ENCODE results near the gene ADNP2.

ADNP2 gene

DNA sequence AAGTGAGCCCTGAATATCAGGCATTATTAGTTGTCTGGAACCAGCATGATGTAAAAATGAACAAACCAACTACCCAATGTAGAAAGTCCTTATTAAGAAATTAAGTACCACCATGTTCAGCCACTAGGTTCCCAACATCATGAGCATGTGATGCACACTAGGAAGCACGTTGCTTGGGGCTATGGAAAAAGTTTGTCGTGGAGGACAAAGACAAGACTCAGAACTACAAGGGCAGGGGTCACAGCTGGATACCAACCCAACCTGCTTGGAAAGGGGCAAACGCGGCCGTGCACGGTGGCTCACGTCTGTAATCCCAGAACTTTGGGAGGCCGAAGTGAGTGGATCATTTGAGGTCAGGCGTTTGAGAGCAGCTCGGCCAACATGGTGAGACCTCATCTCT lies 64.0 kb downstream of the ADNP2 start:
- DNase-seq = no peak

DNA sequence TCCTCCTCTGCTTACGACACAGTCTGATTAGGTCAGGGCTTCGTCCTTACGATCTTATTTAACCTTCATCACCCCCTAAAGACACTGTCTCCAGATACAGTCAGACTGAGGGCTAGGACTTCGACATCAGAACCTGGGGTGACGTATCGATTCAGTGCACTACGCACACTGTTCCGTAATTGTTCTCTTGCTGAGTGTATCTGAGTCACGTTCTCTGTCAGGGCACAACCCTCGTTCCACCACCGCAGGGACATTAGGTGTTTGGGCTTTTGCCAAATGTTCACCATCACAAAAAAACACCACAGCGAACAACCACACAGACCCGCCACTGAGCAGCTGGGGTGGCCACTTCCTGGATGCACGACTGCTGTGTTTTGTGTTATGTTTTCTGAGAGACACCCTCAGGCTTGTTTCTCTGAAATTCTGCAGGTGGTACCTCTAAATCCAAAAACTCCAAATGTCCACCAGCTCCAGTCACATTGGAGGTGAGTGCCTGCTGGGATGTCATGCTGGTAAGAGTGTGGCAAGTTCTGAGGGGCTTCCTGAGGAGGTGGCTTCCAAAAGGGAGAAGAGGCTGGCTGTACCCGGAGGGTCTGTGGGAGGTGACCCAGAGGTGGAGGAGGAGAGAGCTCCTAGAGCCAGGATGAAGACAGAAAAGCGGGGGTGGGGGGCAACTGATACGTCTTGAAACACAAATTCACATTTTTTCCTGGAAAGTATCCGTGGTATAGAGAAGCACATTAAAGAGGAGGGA lies 66.6 kb downstream of the ADNP2 start:
- peak in 1 of 2 experiments; percentile 15 for DNase-seq

DNA sequence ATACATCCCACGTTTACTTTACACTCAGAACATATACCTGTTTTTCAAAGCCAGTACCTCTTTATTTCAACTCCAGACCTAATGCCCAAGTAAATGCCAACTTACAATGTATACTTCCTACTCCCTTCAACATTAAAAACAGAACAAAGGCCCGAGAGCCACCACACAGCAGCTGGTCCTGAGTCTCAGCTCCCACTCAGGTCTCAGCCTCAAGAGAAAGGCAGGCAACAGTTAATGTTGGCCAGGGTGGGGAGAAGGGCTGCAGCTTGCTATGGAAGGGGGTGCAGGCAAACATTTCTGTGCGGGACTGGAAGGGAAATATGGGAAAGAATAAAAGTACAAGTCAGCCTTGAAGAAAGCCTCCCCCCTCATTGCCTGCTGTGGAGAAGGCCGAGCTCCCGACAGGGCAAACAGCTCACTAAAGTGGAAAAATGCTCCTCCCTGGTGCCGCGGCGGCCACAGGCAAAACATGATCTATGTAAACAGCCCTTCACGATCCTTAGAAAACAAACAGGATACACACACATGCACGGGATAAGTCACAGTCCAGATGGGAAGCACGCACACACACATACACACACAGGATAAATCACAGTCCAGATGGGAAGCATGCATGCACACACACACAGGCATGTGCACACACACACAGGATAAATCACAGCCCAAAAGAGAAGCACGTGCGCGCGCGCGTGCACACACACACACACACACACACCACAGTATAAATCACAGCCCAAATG lies 67.4 kb downstream of the ADNP2 start:
- DNase-seq = no peak

DNA sequence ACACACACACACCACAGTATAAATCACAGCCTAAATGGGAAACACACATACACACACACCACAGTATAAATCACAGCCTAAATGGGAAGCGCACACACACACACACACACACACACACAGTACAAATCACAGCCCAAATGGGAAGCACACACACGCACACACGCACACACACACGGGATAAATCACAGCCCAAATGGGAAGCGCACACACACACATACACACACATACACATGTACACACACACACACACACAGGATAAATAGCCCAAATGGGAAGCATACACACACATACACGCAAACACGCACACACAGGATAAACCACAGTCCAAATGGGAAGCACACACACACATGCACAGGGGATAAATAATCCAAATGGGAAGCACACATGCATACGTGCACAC lies 68.1 kb downstream of the ADNP2 start:
- DNase-seq = no peak

DNA sequence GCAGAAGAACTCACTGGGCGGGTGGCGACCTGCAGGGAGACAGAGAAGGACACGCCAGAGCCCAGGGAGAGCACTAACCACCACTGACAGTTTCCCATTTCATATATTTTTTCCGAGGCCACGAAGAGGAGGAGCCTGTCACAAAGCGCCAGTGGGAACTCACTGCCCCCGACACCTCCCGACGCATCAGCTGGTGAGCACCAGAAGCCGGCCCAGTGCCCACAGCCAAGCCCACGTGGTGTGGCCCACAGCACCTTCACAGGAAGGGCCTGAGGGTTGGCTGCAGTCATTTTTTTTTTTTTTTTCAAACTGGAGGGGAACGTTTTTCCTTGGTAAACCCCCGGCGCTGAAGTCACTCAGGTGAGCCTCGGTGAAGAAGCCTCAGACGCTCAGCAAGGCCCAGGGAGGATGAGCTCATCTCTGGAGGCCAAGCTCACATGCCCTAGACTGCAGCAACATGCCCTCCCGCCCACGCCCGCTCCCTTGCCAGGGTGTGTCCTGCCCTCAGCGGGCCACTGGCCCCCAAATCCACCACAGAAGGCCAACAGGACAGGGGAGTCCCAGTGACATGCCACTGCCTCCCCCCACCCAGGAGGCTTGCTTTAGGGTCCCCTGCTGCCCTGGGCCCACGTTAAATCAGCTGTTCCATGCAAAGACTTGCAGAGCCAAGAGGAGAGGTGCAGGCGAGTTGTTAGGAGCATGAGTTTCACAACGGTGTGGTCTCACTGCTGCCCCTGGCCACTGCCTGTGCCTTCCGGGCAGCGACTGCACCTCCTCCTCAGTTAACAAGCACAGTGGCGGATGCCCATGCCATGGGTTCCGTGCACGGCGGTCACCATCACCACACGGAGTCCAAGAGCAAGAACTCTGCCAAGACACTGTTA lies 70.1 kb downstream of the ADNP2 start:
- no peak for DNase-seq

DNA sequence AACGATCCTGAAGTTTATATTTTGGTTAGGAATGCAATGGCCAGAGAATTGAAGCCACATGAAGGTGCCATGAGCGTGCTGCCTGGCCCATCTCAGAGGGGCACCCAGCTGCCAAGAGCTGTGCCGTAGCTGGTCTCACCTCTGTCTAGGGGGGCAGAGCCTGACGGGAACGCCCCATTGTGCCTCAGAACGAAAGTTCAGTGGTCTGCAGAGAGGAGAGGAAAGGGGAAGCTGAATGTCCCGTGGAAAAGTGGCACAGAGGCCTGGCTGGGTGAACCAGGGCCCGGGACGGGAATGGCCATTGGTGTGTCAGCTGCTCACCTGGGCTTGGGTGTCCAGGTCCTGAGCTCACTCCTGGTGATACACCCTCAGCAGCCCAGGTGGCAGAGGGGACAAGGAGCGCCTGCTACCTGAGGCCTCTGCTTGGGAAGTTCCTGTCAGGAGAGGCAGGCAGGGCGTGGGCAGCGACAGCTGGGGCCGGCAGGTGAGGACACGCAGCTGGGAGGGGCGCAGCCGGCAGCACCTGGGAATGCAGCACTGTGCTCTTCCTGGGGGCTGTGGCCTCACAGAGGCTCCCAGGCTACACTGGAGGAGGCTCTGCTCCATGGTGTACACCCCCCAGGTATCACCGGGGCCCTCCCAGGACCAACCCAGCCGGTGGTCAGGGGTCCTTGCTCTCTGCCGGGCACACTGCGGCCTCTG lies 70.9 kb downstream of the ADNP2 start:
- DNase-seq = no peak

DNA sequence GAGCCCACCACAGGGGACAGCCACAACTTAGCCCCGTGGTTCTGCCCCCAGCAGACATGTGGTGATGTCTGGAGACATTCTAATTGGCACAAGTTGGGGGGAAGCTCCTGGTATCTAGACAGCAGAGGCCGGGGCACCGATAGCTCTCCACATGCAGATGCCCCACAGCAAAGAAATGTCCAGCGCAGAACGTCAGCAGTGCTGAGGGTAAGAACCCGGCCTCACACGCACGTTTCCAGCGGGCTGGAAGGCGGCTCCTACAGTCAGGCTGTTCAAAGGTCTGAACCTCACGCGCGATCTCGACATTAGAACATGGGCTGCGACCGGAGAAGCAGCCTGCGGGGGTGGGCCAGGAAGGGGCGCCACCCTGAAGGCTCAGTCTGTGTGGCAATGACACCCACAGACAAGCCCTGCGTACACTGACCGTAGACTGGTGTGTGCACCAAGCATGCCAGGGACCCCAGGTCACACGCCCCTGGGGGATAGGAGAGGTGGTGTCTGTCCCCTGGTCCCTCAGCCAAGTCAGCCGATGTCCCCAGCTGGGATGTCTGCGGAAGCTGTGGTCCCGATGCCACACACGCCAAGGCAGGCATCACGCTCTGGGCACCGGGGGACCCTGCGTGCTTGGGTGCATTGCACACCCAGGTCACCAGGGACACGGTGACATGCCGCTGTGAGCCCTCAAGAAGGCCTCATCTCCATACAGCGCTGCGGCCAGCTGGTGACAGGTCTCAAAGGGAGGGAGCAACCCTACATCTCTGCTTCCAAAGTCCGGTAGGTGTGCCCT lies 71.9 kb downstream of the ADNP2 start:
- DNase-seq = no peak

DNA sequence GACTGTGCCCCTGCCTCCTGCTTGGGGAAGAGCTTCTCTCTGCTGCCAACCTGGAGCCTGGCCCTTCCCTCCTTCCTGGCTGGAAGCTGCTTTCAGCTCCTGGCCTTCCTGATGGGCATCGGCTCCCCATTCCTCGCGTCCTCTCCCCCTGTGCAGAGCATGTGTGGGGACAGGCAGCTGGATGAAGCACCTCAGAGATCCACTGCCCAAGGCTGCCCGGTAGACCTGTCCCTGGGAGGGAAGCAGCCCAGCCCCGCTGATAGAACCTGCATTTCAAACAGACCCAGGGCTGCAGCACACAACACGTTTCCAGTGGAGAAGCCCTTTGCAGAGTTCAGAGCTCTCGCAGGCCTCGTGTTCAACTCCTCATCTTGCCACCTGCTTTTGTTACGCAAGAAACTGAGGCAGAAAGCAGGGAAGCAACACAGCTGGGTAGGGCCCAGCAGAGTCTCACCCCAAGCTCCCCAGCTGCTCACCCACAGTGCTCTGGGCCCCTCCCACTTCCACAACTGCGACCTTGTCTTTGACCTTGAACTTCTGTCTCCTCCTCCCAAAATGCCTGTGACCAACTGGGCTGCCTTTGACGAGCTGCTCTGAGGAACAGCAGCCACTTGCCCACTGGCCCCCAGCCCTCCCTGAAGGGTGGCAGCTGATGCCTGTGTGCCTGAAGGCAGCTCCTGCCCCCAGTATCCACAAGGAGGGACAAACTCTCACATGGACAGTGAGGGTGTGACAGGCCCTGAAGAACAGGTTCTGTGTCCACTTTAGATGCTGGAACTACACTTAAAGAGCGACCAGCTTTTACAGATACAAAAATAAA lies 72.8 kb downstream of the ADNP2 start:
- DNase-seq = no peak

DNA sequence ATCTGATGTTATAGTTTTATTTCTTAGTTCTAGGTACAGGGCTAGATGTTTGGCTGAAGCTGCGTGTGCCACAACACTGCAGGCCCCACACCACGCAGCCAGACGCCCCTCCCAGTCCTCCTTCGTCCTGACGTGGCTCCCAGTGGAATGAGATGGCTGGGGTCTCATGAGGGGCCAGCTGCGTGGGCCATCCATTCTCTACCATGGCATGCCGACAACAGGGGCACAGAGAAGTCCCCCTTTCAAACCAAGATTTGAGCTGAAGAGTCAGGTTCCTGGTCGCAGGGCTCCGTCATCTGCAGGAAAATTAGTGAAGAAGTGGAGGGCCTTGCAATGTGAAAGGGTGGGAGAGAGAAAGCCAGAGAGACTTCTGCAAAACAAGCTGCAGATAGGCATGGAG lies 73.8 kb downstream of the ADNP2 start:
- no peak for DNase-seq

DNA sequence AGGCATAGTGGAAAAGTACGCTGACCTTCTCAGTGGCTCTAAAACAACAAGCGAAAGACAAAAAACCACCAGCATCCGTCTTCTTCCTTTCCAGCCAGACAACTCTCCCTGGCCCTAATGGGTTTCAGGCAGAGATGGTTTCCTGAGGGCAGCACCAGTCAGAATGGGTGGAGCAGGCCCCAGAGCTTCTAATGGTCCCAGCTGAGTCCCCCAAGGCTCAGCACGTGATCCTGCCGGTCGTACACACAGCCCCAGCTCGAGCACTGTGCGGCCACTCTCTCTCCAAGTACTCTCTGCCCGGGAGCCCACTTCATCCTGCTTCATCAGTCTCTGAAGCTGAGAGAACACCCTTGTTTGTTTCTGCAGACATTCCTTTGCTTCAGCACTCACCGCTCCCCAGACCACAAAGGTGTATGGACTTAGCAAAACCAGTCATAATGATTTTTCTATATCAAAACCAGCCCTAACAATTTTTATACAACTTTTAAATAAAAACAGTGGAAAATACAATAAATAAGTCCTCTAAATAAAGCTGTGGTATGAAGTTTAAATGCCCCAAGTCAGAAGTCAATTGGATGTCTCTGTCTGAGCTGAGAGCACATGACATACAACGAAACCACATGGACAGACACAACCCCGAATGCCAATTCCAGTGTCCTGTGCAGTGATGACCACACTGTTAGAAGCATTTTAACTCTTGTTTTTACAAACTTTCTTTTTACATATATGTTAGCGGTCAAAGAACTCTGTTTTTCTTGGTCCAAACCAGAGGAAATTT lies 74.4 kb downstream of the ADNP2 start:
- no peak for DNase-seq

DNA sequence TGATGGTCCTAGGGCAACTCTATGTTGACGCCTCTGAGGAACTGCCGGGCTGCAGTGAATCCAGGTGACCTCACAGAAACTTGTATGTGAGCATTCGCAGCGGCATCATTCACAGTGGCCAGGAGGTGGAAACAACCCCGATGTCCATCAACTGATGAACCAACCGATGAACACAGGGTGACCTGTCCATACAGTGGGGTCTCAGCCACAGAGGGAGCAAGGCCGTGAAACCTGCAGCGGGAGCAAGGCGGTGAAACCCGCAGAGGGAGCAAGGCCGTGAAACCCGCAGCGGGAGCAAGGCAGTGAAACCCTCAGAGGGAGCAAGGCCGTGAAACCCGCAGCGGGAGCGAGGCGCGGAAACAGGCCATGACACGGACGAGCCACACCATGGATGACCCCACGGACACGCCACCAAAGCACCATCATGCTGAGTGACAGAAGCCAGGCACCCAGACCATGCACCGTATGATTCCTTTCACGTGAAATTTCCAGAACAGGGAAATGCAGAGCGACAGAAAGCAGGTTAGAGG lies 75.2 kb downstream of the ADNP2 start:
- DNase-seq = no peak

DNA sequence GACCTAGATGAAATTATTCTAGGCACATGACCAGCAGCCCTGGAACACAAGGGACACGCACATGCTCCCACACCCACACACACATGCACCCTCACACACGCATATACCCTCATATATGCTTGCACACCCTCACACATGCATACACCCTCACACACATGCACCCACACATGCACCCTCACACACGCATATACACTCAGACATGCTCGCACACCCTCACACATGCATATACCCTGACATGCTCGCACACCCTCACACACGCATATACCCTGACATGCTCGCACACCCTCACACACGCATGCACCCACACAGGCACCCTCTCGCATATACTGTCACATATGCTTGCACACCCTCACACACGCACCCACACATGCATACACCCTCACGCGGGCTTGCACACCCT lies 76.5 kb downstream of the ADNP2 start:
- DNase-seq = no peak

DNA sequence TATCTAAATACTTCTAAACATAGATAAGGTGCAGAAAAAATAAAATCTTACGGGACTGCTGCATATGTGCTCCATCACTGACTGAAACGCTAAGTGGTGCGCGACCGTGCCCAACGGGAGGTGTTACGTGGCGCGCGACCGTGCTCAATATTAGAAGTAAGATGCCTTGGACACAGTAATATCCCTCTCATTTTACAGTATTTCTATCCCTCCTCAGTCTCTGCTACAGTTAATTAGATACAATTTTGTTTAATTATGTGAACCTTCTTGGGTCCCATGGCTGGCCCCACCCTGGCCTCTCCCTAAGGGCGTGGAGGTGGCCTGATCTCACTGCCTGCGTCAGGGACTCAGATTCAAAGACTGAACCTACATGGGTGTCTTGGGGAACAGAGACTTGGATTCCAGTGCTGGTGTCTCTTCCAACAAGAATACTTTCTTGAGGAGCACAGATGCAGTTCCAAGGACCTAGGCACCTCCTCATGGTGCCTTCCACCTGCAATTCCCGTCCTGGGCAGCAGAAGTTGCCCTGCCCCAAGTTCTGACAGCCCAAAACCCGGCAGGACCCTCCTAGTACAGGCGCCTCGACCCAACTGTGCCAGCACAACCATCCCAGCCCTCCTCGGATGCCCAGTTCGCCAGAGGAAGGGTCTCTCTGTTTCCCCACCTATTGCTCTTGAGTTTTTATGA lies 79.0 kb downstream of the ADNP2 start:
- no peak for DNase-seq

DNA sequence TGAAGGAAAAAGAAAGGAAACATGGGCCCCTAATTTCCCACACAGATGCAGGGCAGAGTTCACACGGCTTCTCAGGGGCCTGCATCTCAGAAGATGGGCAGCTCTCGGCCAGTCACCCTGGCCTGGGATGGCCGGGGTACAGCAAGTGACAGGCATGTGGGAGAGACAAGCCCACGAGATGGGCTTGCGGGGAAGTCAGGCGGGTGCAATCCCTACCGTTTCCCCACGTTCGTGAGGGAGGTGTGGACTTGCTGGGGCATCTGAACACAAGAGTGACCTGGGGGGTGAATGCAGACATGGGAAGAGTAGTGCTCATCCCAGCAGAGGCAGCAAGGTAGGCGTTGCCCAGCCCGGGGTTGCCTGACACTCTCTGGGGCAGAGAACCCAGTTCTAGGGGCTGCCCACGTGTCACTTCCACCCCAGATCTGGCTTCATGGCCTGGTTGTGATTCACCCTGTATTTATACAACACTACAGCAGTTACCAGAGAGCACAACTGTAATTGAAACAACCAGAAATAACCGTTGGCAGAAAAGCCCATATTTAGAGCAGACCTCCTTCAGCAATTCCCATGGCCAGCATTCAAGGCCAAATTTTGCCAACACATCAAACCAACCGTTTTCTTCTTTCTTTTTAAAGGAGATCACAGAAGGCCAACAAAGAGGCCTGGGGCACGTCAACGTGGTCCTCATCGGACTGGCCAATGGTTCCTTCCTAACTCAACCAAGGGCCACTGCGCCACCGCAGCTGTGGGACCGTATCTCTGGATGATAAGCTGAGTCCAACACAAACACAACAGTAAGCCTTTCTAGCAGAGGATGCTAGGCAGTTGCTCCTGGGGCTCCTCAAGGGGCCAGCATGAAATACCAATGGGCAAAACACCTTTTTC lies 79.8 kb downstream of the ADNP2 start:
- DNase-seq = no peak

DNA sequence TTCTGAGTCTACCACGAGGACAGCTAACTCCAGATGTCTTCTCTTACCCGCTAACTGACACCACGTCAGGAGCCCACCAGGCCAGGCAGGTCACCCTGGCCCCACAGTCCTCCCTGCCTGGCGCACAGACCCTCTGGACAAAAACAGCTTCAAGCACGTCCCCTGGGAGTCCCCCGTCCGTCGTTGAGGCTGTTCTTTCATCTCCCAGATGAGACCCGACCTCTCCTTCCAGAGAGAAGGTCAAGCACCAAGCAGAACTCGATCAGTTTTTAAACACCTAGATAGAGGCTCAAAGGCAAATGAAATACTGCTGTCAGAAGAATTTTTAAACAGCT lies 80.4 kb downstream of the ADNP2 start:
- no peak for DNase-seq
